HCT116 (cell line): ENCODE measurements around the gene DMAC2. TPM values are rescaled to one million over a fixed set of nuclear protein-coding genes. Genes with fewer than 3 reads are reported as not detected.

ENCODE experiments used
- ATAC-seq: fragments of 200-7000 bp; cut with Tn5 transposase; 2 replicates; pipeline ENCODE4 v1.9.1; 2020; ENCODE audit warnings: mild to moderate bottlenecking, moderate library complexity
- BruUV-seq: library from RNA; stranded (reverse); fragments of 400-500 nt; replicated peaks from 2 replicates; lab custom pipeline; 2021; lab: Mats Ljungman, UMichigan
- CTCF ChIA-PET: fragments of 300-600 bp; sonication (Branson Sonifier 250); formaldehyde crosslinking; loops from one replicate; lab custom pipeline; 2021; ENCODE audit warnings: antibody characterized with exemption; lab: Charles Lee
- POLR2A ChIA-PET: fragments of 300-600, 350-600 bp; sonication (Branson Sonifier 250); formaldehyde crosslinking; loops from one replicate; lab custom pipeline; 2021; ENCODE audit warnings: antibody characterized with exemption; lab: Charles Lee
- RAD21 ChIA-PET, 2 experiments: fragments of 300-600 bp; sonication (Branson Sonifier 250); formaldehyde crosslinking; loops; one replicate each; lab custom pipeline; 2023; ENCODE audit warnings: low total read pairs in 2 of 2; ENCODE audit not compliant: uncharacterized antibody in 2 of 2, unreplicated experiment in 2 of 2, low non-redundant PET in 1 of 2; lab: Charles Lee
- DNase-seq: peaks from one replicate; pipeline ENCODE4 v3.0.0-alpha.2; 2010; ENCODE audit warnings: low read depth, low spot score
- H2AFZ ChIP-seq: fragments of 200-600 bp; shearing (Covaris generic), sonication (generic); 2 replicates; pipeline ENCODE4 v1.6.1; 2017; ENCODE audit warnings: low read depth, mixed run types, mixed read lengths, antibody characterized with exemption, low read length; ENCODE audit not compliant: poor library complexity, severe bottlenecking
- H3K27ac ChIP-seq: 2 replicates; pipeline ENCODE4 v1.5.1; 2012; ENCODE audit warnings: low read depth, low read length
- H3K27me3 ChIP-seq: fragments of 200-600 bp; sonication (generic); 2 replicates; pipeline ENCODE4 v1.6.1; 2016; ENCODE audit warnings: mixed run types, low read length, mixed read lengths; ENCODE audit not compliant: insufficient read depth
- H3K36me3 ChIP-seq, 2 experiments: fragments of 200-500 bp in 1 of 2; fragments of 200-600 bp in 1 of 2; sonication (Bioruptor generic) in 1 of 2; sonication (generic) in 1 of 2; 2 replicates each; pipeline versions ENCODE4 v1.5.1 to v1.6.1; 2014 to 2016; ENCODE audit warnings: low read length in 2 of 2, inconsistent platforms in 1 of 2, mixed read lengths in 1 of 2, mixed run types in 1 of 2; ENCODE audit not compliant: insufficient read depth in 2 of 2, control insufficient read depth in 1 of 2
- H3K4me1 ChIP-seq, 2 experiments: fragments of 200-600 bp in 1 of 2; sonication (generic) in 1 of 2; 2 replicates each; pipeline versions ENCODE4 v1.5.1 to v1.6.1; 2012 to 2017; ENCODE audit warnings: low read length in 2 of 2, inconsistent platforms in 1 of 2, mild to moderate bottlenecking in 1 of 2, mixed read lengths in 1 of 2, mixed run types in 1 of 2, moderate library complexity in 1 of 2; ENCODE audit not compliant: insufficient read depth in 2 of 2, control insufficient read depth in 1 of 2
- H3K4me2 ChIP-seq: fragments of 200-600 bp; sonication (generic); 2 replicates; pipeline ENCODE4 v1.6.1; 2017; ENCODE audit warnings: mixed run types, low read length, mixed read lengths
- H3K4me3 ChIP-seq, 2 experiments: fragments of 200-600 bp in 1 of 2; sonication (generic) in 1 of 2; replicated peaks in 1 of 2; 2 replicates each; pipeline ENCODE4 v1.5.1; 2011 to 2016; ENCODE audit warnings: low read length in 2 of 2, control low read depth in 1 of 2, low read depth in 1 of 2, mild to moderate bottlenecking in 1 of 2, mixed read lengths in 1 of 2, mixed run types in 1 of 2
- H3K79me2 ChIP-seq: fragments of 200-600 bp; sonication (generic); 2 replicates; pipeline ENCODE4 v1.6.1; 2017; ENCODE audit warnings: mild to moderate bottlenecking, mixed run types, low read length, moderate library complexity, mixed read lengths; ENCODE audit not compliant: insufficient read depth
- H3K9ac ChIP-seq: fragments of 200-600 bp; sonication (generic); 2 replicates; pipeline ENCODE4 v1.6.1; 2016; ENCODE audit warnings: low read length, mixed read lengths
- H3K9me2 ChIP-seq: fragments of 200-600 bp; sonication (generic), shearing (Covaris generic); 2 replicates; pipeline ENCODE4 v1.6.1; 2017; ENCODE audit warnings: mixed run types, mild to moderate bottlenecking, moderate library complexity; ENCODE audit not compliant: insufficient read depth
- H3K9me3 ChIP-seq, 2 experiments: fragments of 200-500 bp in 1 of 2; fragments of 200-600 bp in 1 of 2; sonication (Bioruptor generic) in 1 of 2; sonication (generic) in 1 of 2; 2 replicates each; pipeline ENCODE4 v1.6.1; 2014 to 2017; ENCODE audit warnings: low read length in 2 of 2, mixed read lengths in 2 of 2, inconsistent platforms in 1 of 2, low read depth in 1 of 2, mild to moderate bottlenecking in 1 of 2, mixed run types in 1 of 2, moderate library complexity in 1 of 2; ENCODE audit not compliant: control insufficient read depth in 1 of 2, insufficient read depth in 1 of 2
- H4K20me1 ChIP-seq: fragments of 200-600 bp; sonication (generic), shearing (Covaris generic); 2 replicates; pipeline ENCODE4 v1.6.1; 2017; ENCODE audit warnings: mixed run types, mild to moderate bottlenecking, moderate library complexity; ENCODE audit not compliant: insufficient read depth
- CBX3 ChIP-seq: IDR thresholded peaks from 2 replicates; pipeline ENCODE4 v1.6.1; 2012; ENCODE audit warnings: low read depth
- FOSL1 ChIP-seq: IDR thresholded peaks from 2 replicates; pipeline ENCODE4 v1.6.1; 2012; ENCODE audit warnings: low read depth
- JUND ChIP-seq: IDR thresholded peaks from 2 replicates; pipeline ENCODE4 v1.6.1; 2012
- POLR2AphosphoS5 ChIP-seq: IDR thresholded peaks from 2 replicates; pipeline ENCODE4 v1.6.1; 2011; ENCODE audit warnings: mild to moderate bottlenecking, low read depth, low read length, moderate library complexity
- RAD21 ChIP-seq: IDR thresholded peaks from 2 replicates; pipeline ENCODE4 v1.6.1; 2012; ENCODE audit warnings: low read depth, mild to moderate bottlenecking
- TCF7L2 ChIP-seq: IDR thresholded peaks from 2 replicates; pipeline ENCODE4 v1.7.0; 2011; ENCODE audit warnings: borderline replicate concordance, inconsistent platforms; ENCODE audit not compliant: insufficient read depth, insufficient read length; ENCODE audit errors: extremely low read depth
- YY1 ChIP-seq: IDR thresholded peaks from 2 replicates; pipeline ENCODE4 v1.6.1; 2011; ENCODE audit warnings: low read length, low read depth, moderate library complexity, mild to moderate bottlenecking; ENCODE audit not compliant: insufficient replicate concordance; ENCODE audit errors: extremely low read depth
- intact Hi-C: fragments of 100-400 bp; cut with micrococcal nuclease; formaldehyde crosslinking; loops from 2 replicates; pipeline ENCODE4 v1.10.0; 2022
- total RNA-seq: library from RNA; stranded (reverse); gene quantifications from one replicate; pipeline ENCODE4 v1.2.1, GENCODE V29; 2021; ENCODE audit not compliant: unreplicated experiment
- TF ChIP-seq, protein P1 (sequence below): IDR thresholded peaks from 2 replicates; pipeline ENCODE4 v1.6.1; 2012

DMAC2 gene
- total RNA-seq, 1 experiment from 2014 or later: 65.6 TPM

DNA sequence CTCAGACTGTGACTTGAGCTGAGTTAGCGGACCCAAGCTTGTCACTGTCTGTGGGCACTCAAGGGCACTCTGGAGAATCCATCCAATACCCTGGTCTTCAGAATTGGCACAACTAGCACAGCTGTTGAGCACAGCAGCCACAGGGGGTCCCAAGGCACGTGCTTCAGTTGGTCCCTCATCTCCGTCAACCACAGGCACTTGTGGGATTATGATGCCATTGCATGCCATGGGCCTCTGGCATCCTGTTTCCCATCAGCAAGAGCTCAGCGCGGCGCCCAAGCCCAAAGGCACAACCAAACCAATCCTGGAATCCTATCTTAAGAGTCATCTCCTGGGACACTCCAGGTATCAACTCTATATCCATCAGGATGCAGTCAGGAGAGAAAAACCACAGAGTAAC, 8.8 kb downstream of the DMAC2 start:
- Histone ChIP-seq H3K4me2 (no peak overlapping the region), H3K27me3 (no peaks in the 10 kb centered on the region), H3K36me3 (peaks cover 0 to 18% of the 10 kb centered on the region in 2 experiments; a peak in 3 of 4 replicates), H3K4me1 (peaks cover 0 to 5% of the 10 kb centered on the region in 2 experiments; a peak in 2 of 4 replicates)
- POLR2A ChIA-PET: no interaction called here
- BruUV-seq: no TSS peak
- TF ChIP-seq POLR2AphosphoS5 (no peak), TCF7L2 (no peak)
- TF ChIP-seq, all 23 proteins: peak for 0
- no peaks in the 10 kb centered on the region for H3K9me2 ChIP-seq
- DNase-seq (no peak), ATAC-seq (0 out of 2 replicates have a peak, but pooled peaks have one; percentile 18)
- no peaks in the 10 kb centered on the region for H4K20me1 ChIP-seq
- H2AFZ ChIP-seq: no peak overlapping the region
- no peak overlapping the region for H3K27ac ChIP-seq
- ChIA-PET RAD21 (no interaction called here), CTCF (interaction anchor here (1.2 to 1.6 kb wide), 2 partner anchors 9 to 138 kb away, joined by 3 to 5 read pairs; partner anchors contain the start of gene DMAC2)
- no peaks in the 10 kb centered on the region for H3K9me3 ChIP-seq
- no peaks in the 10 kb centered on the region for H3K79me2 ChIP-seq
- H3K4me3 ChIP-seq: no peak overlapping the region
- H3K9ac ChIP-seq: no peak overlapping the region
- intact Hi-C loops: no loop called here

DNA sequence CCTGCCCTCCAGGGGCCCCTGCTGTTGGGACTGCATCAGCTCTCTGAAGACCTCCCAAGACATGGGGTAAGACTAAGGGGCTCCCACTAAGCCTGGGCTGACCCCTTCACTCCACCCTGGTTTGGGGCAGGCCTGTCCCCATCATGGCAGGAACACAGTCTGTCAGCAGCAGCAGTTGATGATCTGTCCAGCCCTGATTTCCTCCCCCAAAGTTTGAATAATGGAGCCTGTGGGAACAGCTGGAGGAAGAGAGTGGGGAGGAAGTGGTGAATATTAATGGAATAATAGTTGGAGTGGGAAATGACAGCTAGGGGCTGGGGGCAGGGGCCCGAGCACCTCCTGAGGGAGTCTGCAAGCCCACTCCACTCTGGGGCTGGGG, 11.2 kb downstream of the DMAC2 start:
- H3K79me2 ChIP-seq: no peaks in the 10 kb centered on the region
- ATAC-seq: no peak
- no peak overlapping the region for H3K4me3 ChIP-seq
- no TSS peak for BruUV-seq
- H3K9me2 ChIP-seq: no peaks in the 10 kb centered on the region
- TF ChIP-seq CBX3: no peak
- no peak for TF ChIP-seq FOSL1
- TF ChIP-seq RAD21: no peak
- TF ChIP-seq POLR2AphosphoS5: no peak
- no peak for TF ChIP-seq YY1
- TF ChIP-seq JUND: no peak
- TF ChIP-seq, protein P1, sequence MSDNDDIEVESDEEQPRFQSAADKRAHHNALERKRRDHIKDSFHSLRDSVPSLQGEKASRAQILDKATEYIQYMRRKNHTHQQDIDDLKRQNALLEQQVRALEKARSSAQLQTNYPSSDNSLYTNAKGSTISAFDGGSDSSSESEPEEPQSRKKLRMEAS: no peak
- POLR2A ChIA-PET: interaction anchor here (1.5 to 1.7 kb wide), 2 partner anchors 10 to 11 kb away, joined by 4 read pairs; partner anchors contain the start of gene DMAC2
- intact Hi-C loops: no loop called here
- CTCF ChIA-PET: interaction anchor here (0.7 kb wide), 1 partner anchor 135 kb away, joined by 3 read pairs; no protein-coding TSS in a partner anchor
- no peak overlapping the region for H3K9ac ChIP-seq
- no peaks in the 10 kb centered on the region for H3K9me3 ChIP-seq
- no peak for DNase-seq
- no peak overlapping the region for H2AFZ ChIP-seq
- H3K27me3 ChIP-seq: no peaks in the 10 kb centered on the region
- no peak overlapping the region for H3K4me2 ChIP-seq
- RAD21 ChIA-PET: no interaction called here
- H3K27ac ChIP-seq: no peak overlapping the region
- peaks cover 0 to 18% of the 10 kb centered on the region in 2 experiments; a peak in 3 of 4 replicates for H3K36me3 ChIP-seq
- no peaks in the 10 kb centered on the region for H4K20me1 ChIP-seq
- peaks cover 0 to 5% of the 10 kb centered on the region in 2 experiments; a peak in 2 of 4 replicates for H3K4me1 ChIP-seq
